Sigmoid colon (tissue), 7 donors: ENCODE measurements around the gene PACS2. TPM values are rescaled to one million over a fixed set of nuclear protein-coding genes. Genes with fewer than 3 reads are reported as not detected.

Source experiments
- DNase-seq: peaks from one replicate; pipeline ENCODE4 v3.0.0-alpha.2; 2019
- H3K27ac ChIP-seq, 4 donors: fragments of 200-600 bp; sonication (generic); one replicate each; pipeline ENCODE4 v1.5.1; 2016 to 2019; ENCODE audit warnings: mild to moderate bottlenecking in 1 of 4
- H3K27me3 ChIP-seq, 3 donors: fragments of 200-600 bp; sonication (generic); one replicate each; pipeline ENCODE4 v1.5.1; 2019; ENCODE audit warnings: mild to moderate bottlenecking in 1 of 3
- H3K36me3 ChIP-seq, 4 donors: fragments of 200-600 bp; sonication (generic); one replicate each; pipeline ENCODE4 v1.5.1; 2016 to 2019
- H3K4me1 ChIP-seq, 4 donors: fragments of 200-600 bp; sonication (generic); one replicate each; pipeline ENCODE4 v1.5.1; 2017 to 2019
- H3K4me3 ChIP-seq, 4 donors: fragments of 200-600 bp; sonication (generic); one replicate each; pipeline ENCODE4 v1.5.1; 2017 to 2019; ENCODE audit warnings: mild to moderate bottlenecking in 2 of 4, moderate library complexity in 1 of 4
- H3K9me3 ChIP-seq, 4 donors: fragments of 200-600 bp in 3 of 4; sonication (generic) in 3 of 4; one replicate each; pipeline versions ENCODE4 v1.5.1 to v1.6.1; 2013 to 2019
- CTCF ChIP-seq, 4 experiments: fragments of 450-650 bp in 3 of 4; fragments of 200-600 bp in 1 of 4; IDR thresholded peaks; one replicate each; pipeline ENCODE4 v1.5.1; 2016 to 2019; ENCODE audit warnings: antibody characterized with exemption in 4 of 4, mild to moderate bottlenecking in 3 of 4, moderate library complexity in 2 of 4
- EP300 ChIP-seq, 4 donors: sonication (generic); formaldehyde crosslinking; IDR thresholded peaks; one replicate each; pipeline ENCODE4 v1.6.1; 2017; ENCODE audit warnings: antibody characterized with exemption in 4 of 4
- POLR2A ChIP-seq, 2 donors: fragments of 450-650 bp; IDR thresholded peaks; one replicate each; pipeline ENCODE4 v1.6.1; 2016; ENCODE audit warnings: antibody characterized with exemption in 2 of 2, mild to moderate bottlenecking in 2 of 2, moderate library complexity in 2 of 2
- POLR2AphosphoS5 ChIP-seq, 4 donors: sonication (generic); formaldehyde crosslinking; IDR thresholded peaks; one replicate each; pipeline ENCODE4 v1.6.1; 2017; ENCODE audit warnings: antibody characterized with exemption in 4 of 4
- WGBS, 2 donors: extraction: QIAGEN DNeasy Blood & Tissue Kit; methylation state at CpG; one replicate each; pipeline ENCODE4 v1.1.7; 2013; 5-methylcytosine and 5-hydroxymethylcytosine counted together
- intact Hi-C: fragments of 100-400 bp; cut with DNase I; formaldehyde crosslinking; loops from one replicate; pipeline ENCODE4 v1.15.1; 2023
- polyA plus RNA-seq, 3 donors: library from polyadenylated mRNA; stranded (reverse); fragments of 200-250 nt; gene quantifications; one replicate each; pipeline ENCODE4 v1.2.3, GENCODE V29; 2013
- total RNA-seq, 4 donors: library from RNA; depleted of rRNA; stranded (reverse); fragments of >200 nt; gene quantifications; one replicate each; pipeline ENCODE4 v1.1.0, GENCODE V29; 2016
- donor health status: healthy with polysubstance abuse.
- donor health status: Bipolar disorder and iron deficiency.
- donor health status: healthy.

Gene PACS2
- total and polyA plus RNA-seq, 7 donors, result 19.8 to 90.6 (median 46.7) TPM

GRCh38 chr14:105394714-105395537 lies 80.4 kb downstream of the PACS2 start:
- 88% methylated on average over 25 of the region's 25 CpGs for WGBS, 2 donors
- H3K9me3 ChIP-seq, result no peaks in the 10 kb centered on the region
- DNase-seq, result no peak
- no peak overlapping the region for H3K4me3 ChIP-seq
- H3K36me3 ChIP-seq, result peaks cover 0 to 35% (median 2%) of the 10 kb centered on the region in 4 donors
- TF ChIP-seq EP300 (IDR thresholded peaks at IDR 0.05) (no peak), POLR2A (IDR thresholded peaks at IDR 0.05) (no peak), CTCF (IDR thresholded peaks at IDR 0.05) (no peak), POLR2AphosphoS5 (IDR thresholded peaks at IDR 0.05) (no peak)
- intact Hi-C loops, result no loop called here
- peaks cover 0 to 27% (median 24%) of the 10 kb centered on the region in 4 donors for H3K4me1 ChIP-seq
- H3K27ac ChIP-seq, result no peak overlapping the region
- no peaks in the 10 kb centered on the region for H3K27me3 ChIP-seq

- DNase-seq, result no peak
- Histone ChIP-seq H3K4me3 (no peak overlapping the region), H3K9me3 (no peaks in the 10 kb centered on the region), H3K27ac (no peak overlapping the region), H3K27me3 (no peaks in the 10 kb centered on the region), H3K4me1 (peaks cover 0 to 25% (median 19%) of the 10 kb centered on the region in 4 donors), H3K36me3 (peaks cover 0 to 38% (median 2%) of the 10 kb centered on the region in 4 donors)
- no peak for TF ChIP-seq CTCF (IDR thresholded peaks at IDR 0.05)
- no peak for TF ChIP-seq POLR2AphosphoS5 (IDR thresholded peaks at IDR 0.05)
- TF ChIP-seq POLR2A (IDR thresholded peaks at IDR 0.05), result no peak
- no peak for TF ChIP-seq EP300 (IDR thresholded peaks at IDR 0.05)
- 93% methylated on average over 8 of the region's 8 CpGs for WGBS, 2 donors
- intact Hi-C loops, result no loop called here
These were observed 80.9 kb downstream of the PACS2 start for GRCh38 chr14:105395538-105395854.

GRCh38 chr14:105397350-105397931 lies 82.9 kb downstream of the PACS2 start:
- WGBS, 2 donors, result 89 to 91% methylated on average over 13 of the region's 13 CpGs
- intact Hi-C loops, result no loop called here
- H3K36me3 ChIP-seq, result peaks cover 0 to 35% (median 5%) of the 10 kb centered on the region in 4 donors

GRCh38 chr14:105398044-105398725 lies 83.6 kb downstream of the PACS2 start, which contains the start of gene TEX22:
Gene TEX22, plus strand, starts transcription at chr14:105398538. Its CDS starts 803 bp downstream, at chr14:105399341.
- H3K4me1 ChIP-seq, result peaks cover 0 to 23% (median 18%) of the 10 kb centered on the region in 4 donors

More at GRCh38 chr14:105397350-105397931, 82.9 kb downstream of the PACS2 start:
- Histone ChIP-seq H3K4me1 (peaks cover 0 to 23% (median 18%) of the 10 kb centered on the region in 4 donors), H3K27ac (peak overlapping the region in 3 of 4 donors; percentile 83 to 86 (median 84)), H3K27me3 (no peaks in the 10 kb centered on the region), H3K9me3 (peaks cover 0 to 3% (median 0%) of the 10 kb centered on the region in 4 donors), H3K4me3 (peak overlapping the region; percentile 76 to 93 (median 89))
- TF ChIP-seq CTCF (IDR thresholded peaks at IDR 0.05), result no peak
- TF ChIP-seq POLR2A (IDR thresholded peaks at IDR 0.05), result no peak
- no peak for TF ChIP-seq EP300 (IDR thresholded peaks at IDR 0.05)
- TF ChIP-seq POLR2AphosphoS5 (IDR thresholded peaks at IDR 0.05), result no peak
- no peak for DNase-seq

More at GRCh38 chr14:105398044-105398725, 83.6 kb downstream of the PACS2 start, which contains the start of gene TEX22:
- Histone ChIP-seq H3K27ac (peak within 1 kb of the TSS; percentile 80 to 86 (median 84)), H3K36me3 (peaks cover 0 to 28% (median 5%) of the 10 kb centered on the region in 4 donors), H3K4me3 (peak within 1 kb of the TSS; percentile 76 to 93 (median 89)), H3K27me3 (no peaks in the 10 kb centered on the region), H3K9me3 (peaks cover 0 to 3% (median 0%) of the 10 kb centered on the region in 4 donors)
- peak in 1 of 4 donors; percentile 17 for TF ChIP-seq EP300 (IDR thresholded peaks at IDR 0.05)
- peak in 1 of 4 experiments; percentile 10 for TF ChIP-seq CTCF (IDR thresholded peaks at IDR 0.05)
- TF ChIP-seq POLR2AphosphoS5 (IDR thresholded peaks at IDR 0.05), result peak; percentile 69 to 90 (median 82)
- TF ChIP-seq POLR2A (IDR thresholded peaks at IDR 0.05), result peak; percentile 65 to 69
- WGBS, 2 donors, result 1% methylated on average over 77 of the region's 77 CpGs
- intact Hi-C loops, result loop anchor here (1.0 kb wide), 1 partner anchor 17 kb away; no protein-coding TSS in a partner anchor
- peak; percentile 94 for DNase-seq
